SU-DHL-6 (cell line): ENCODE data around the gene CEACAM16.

ENCODE experiments used
- EZH2phosphoT487 ChIP-seq: fragments of 200-600 bp; sonication (generic), shearing (Covaris generic); conservative IDR thresholded peaks from 2 replicates; pipeline ENCODE4 v1.6.1; 2018; ENCODE audit warnings: mild to moderate bottlenecking, antibody characterized with exemption, low read length, moderate library complexity, mixed read lengths
- TF ChIP-seq, protein P1 (sequence below): fragments of 200-600 bp; sonication (generic); IDR thresholded peaks from one replicate; pipeline ENCODE4 v1.5.1; 2017; ENCODE audit warnings: antibody characterized with exemption, mild to moderate bottlenecking, low read length, moderate library complexity; ENCODE audit not compliant: insufficient read depth, poor library complexity, severe bottlenecking

GRCh38 chr19:44749994-44750393, 51.0 kb downstream of the CEACAM16 start:
- TF ChIP-seq, protein P1, sequence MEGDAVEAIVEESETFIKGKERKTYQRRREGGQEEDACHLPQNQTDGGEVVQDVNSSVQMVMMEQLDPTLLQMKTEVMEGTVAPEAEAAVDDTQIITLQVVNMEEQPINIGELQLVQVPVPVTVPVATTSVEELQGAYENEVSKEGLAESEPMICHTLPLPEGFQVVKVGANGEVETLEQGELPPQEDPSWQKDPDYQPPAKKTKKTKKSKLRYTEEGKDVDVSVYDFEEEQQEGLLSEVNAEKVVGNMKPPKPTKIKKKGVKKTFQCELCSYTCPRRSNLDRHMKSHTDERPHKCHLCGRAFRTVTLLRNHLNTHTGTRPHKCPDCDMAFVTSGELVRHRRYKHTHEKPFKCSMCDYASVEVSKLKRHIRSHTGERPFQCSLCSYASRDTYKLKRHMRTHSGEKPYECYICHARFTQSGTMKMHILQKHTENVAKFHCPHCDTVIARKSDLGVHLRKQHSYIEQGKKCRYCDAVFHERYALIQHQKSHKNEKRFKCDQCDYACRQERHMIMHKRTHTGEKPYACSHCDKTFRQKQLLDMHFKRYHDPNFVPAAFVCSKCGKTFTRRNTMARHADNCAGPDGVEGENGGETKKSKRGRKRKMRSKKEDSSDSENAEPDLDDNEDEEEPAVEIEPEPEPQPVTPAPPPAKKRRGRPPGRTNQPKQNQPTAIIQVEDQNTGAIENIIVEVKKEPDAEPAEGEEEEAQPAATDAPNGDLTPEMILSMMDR: no peak
- no peak for TF ChIP-seq EZH2phosphoT487
